Karpas-422 (cell line): ENCODE results near the gene PPEF2. TPM values are rescaled to one million over a fixed set of nuclear protein-coding genes. Genes with fewer than 3 reads are reported as not detected.
A peak's percentile ranks its signal among the peaks of the same experiment; 100 is the strongest.
"Not testable (repeated sequence)": the region's sequence is repeated elsewhere in the genome, so short reads cannot be mapped to it uniquely, and the experiment has no call there.

Experiments
- DNase-seq: peaks from one replicate; pipeline ENCODE4 v3.0.0-alpha.2; 2015
- H2AFZ ChIP-seq: fragments of 200-600 bp; sonication (generic); 2 replicates; pipeline ENCODE4 v1.6.1; 2014; ENCODE audit warnings: antibody characterized with exemption, low read length, mixed read lengths
- H3K27ac ChIP-seq: fragments of 200-600 bp; sonication (generic); 2 replicates; pipeline ENCODE4 v1.5.1; 2014; ENCODE audit warnings: mild to moderate bottlenecking, low read length, moderate library complexity
- H3K27me3 ChIP-seq: fragments of 200-600 bp; sonication (generic); 2 replicates; pipeline ENCODE4 v1.6.1; 2014; ENCODE audit warnings: low read length, mixed read lengths
- H3K36me3 ChIP-seq: fragments of 200-600 bp; sonication (generic); 2 replicates; pipeline ENCODE4 v1.6.1; 2014; ENCODE audit warnings: low read length, mixed read lengths; ENCODE audit not compliant: insufficient read depth
- H3K4me1 ChIP-seq: fragments of 200-600 bp; sonication (generic); 2 replicates; pipeline ENCODE4 v1.6.1; 2014; ENCODE audit warnings: mild to moderate bottlenecking, low read length, mixed read lengths
- H3K4me2 ChIP-seq: fragments of 200-600 bp; sonication (generic); 2 replicates; pipeline ENCODE4 v1.6.1; 2014; ENCODE audit warnings: low read length, low read depth, mild to moderate bottlenecking; ENCODE audit not compliant: poor library complexity, severe bottlenecking
- H3K4me3 ChIP-seq: fragments of 200-600 bp; sonication (generic); 2 replicates; pipeline ENCODE4 v1.5.1; 2014; ENCODE audit warnings: mild to moderate bottlenecking, antibody characterized with exemption, low read length, mixed read lengths
- H3K79me2 ChIP-seq: fragments of 200-600 bp; sonication (generic); 2 replicates; pipeline ENCODE4 v1.6.1; 2014; ENCODE audit warnings: mild to moderate bottlenecking, low read length, mixed read lengths
- H3K9ac ChIP-seq: fragments of 200-600 bp; sonication (generic); 2 replicates; pipeline ENCODE4 v1.6.0; 2014; ENCODE audit warnings: low read length
- H3K9me2 ChIP-seq: fragments of 200-600 bp; sonication (generic), shearing (Covaris generic); replicated peaks from 2 replicates; pipeline ENCODE4 v1.6.0; 2014; ENCODE audit warnings: mild to moderate bottlenecking, low read length, moderate library complexity; ENCODE audit not compliant: insufficient read depth
- H3K9me3 ChIP-seq: fragments of 300-700, 200-600 bp; sonication (generic); 2 replicates; pipeline ENCODE4 v1.6.1; 2014; ENCODE audit warnings: low read length, mixed read lengths
- H4K20me1 ChIP-seq: fragments of 200-600 bp; sonication (generic); 2 replicates; pipeline ENCODE4 v1.6.1; 2014; ENCODE audit warnings: mild to moderate bottlenecking, antibody characterized with exemption, low read length, low read depth; ENCODE audit not compliant: insufficient read depth
- total RNA-seq: library from RNA; depleted of rRNA; stranded (reverse); fragments of >200 nt; shearing (Covaris generic); gene quantifications from 2 replicates; pipeline ENCODE4 v1.2.3, GENCODE V29; 2014; ENCODE audit warnings: low replicate concordance

PPEF2 gene
- total RNA-seq, 1 experiment from 2014 or later: not detected

DNA sequence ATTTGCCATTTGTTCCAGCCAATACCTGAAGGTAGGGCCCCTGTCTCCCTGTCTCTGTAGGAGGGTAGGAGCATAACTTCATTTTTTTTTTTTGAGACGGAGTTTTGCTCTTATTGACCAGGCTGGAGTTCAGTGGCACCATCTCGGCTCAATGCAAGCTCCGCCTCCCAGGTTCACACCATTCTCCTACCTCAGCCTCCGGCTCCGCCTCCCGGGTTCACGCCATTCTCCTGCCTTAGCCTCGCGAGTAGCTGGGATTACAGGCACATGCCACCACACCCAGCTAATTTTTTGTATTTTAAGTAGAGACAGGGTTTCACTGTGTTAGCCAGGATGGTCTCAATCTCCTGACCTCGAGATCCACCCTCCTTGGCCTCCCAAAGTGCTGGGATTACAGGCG lies 22.7 kb upstream of the PPEF2 start:
- not testable (repeated sequence) for H3K27ac ChIP-seq, H3K36me3 ChIP-seq, H3K9me2 ChIP-seq, H3K27me3 ChIP-seq, H2AFZ ChIP-seq, H3K79me2 ChIP-seq, H4K20me1 ChIP-seq, H3K9me3 ChIP-seq, DNase-seq, H3K4me3 ChIP-seq, H3K4me1 ChIP-seq, H3K9ac ChIP-seq, H3K4me2 ChIP-seq

DNA sequence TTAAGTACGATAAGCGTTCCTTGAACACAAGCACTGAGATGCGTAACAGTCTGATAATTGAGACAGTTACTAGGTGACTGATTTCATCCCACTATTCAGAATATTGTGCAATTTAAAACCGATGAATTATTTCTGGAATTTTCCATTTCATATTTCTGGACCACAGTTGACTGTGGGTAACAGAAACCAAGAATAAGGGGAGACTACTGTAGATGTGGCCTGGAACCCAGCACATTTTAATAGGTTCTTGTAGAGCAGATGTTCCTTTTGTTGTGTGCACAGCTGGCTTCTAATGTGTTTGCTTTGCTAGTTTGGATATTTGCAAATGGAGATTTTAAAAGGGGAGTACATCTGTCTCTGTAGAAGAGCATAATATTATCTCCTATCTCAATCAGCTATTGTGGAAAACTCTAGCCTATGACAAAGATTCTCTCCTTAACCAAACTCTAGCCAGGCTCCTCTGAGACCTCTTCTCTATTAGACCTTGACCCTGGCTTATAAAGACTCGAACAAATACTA lies 22.1 kb upstream of the PPEF2 start:
- Histone ChIP-seq H3K9me2 (no peaks in the 10 kb centered on the region), H3K9ac (no peak overlapping the region), H3K4me2 (no peak overlapping the region), H3K9me3 (no peaks in the 10 kb centered on the region), H4K20me1 (no peaks in the 10 kb centered on the region), H3K79me2 (no peaks in the 10 kb centered on the region), H3K27me3 (no peaks in the 10 kb centered on the region), H3K36me3 (peaks cover 7% of the 10 kb centered on the region), H2AFZ (no peak overlapping the region), H3K27ac (no peak overlapping the region), H3K4me1 (no peaks in the 10 kb centered on the region), H3K4me3 (no peak overlapping the region)
- DNase-seq: no peak

DNA sequence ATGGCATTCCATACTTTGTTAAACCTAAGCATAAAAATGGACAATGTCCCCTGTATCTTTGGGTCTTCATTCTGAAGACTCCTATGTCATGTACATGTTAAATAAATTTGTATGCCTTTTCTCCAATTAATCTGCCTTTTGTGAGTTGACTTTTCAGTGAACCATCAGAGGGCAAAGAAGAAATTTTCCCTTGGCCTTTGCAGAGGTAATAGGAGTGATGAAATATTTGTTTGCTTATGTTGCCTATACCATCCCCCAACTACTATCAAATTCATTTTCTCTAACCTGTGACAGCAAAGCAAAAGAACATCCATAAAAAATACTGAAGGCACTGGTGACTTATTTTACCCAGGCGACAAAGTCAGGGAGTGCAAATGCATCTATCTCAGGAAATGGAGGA lies 20.3 kb upstream of the PPEF2 start:
- no peak overlapping the region for H3K4me3 ChIP-seq
- no peaks in the 10 kb centered on the region for H3K9me2 ChIP-seq
- H3K4me2 ChIP-seq: no peak overlapping the region
- no peaks in the 10 kb centered on the region for H3K4me1 ChIP-seq
- H4K20me1 ChIP-seq: no peaks in the 10 kb centered on the region
- H3K36me3 ChIP-seq: peaks cover 4% of the 10 kb centered on the region; the same call in 1 of the 2 replicates
- H3K79me2 ChIP-seq: no peaks in the 10 kb centered on the region
- no peak overlapping the region for H2AFZ ChIP-seq
- H3K27ac ChIP-seq: no peak overlapping the region
- no peak for DNase-seq
- no peaks in the 10 kb centered on the region for H3K9me3 ChIP-seq
- no peaks in the 10 kb centered on the region for H3K27me3 ChIP-seq
- no peak overlapping the region for H3K9ac ChIP-seq

DNA sequence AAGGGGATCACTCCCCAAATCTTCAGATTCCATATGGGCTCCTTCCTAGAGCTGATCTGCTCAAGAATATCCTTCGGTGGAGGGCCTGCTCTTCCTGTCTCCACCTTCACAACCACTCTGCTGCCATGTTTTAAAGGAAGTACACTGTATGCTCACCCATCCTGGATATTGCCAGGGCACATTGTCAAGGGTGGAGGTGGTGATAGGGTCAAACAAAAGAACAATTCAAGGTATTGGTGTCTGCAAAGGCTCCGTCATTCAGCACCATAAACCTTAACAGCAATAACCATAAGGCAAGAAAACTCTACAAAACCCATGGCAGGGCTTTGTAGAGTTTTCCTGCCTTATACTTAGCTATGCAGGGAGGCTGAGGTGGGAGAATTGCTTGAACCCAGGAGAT lies 19.7 kb upstream of the PPEF2 start:
- H2AFZ ChIP-seq: no peak overlapping the region
- H3K79me2 ChIP-seq: no peaks in the 10 kb centered on the region
- no peak overlapping the region for H3K4me3 ChIP-seq
- H3K9me3 ChIP-seq: no peaks in the 10 kb centered on the region
- H3K4me1 ChIP-seq: no peaks in the 10 kb centered on the region
- no peaks in the 10 kb centered on the region for H4K20me1 ChIP-seq
- H3K4me2 ChIP-seq: no peak overlapping the region
- no peaks in the 10 kb centered on the region for H3K27me3 ChIP-seq
- H3K9me2 ChIP-seq: no peaks in the 10 kb centered on the region
- peaks cover 4% of the 10 kb centered on the region; the same call in 1 of the 2 replicates for H3K36me3 ChIP-seq
- no peak overlapping the region for H3K27ac ChIP-seq
- DNase-seq: no peak
- no peak overlapping the region for H3K9ac ChIP-seq

DNA sequence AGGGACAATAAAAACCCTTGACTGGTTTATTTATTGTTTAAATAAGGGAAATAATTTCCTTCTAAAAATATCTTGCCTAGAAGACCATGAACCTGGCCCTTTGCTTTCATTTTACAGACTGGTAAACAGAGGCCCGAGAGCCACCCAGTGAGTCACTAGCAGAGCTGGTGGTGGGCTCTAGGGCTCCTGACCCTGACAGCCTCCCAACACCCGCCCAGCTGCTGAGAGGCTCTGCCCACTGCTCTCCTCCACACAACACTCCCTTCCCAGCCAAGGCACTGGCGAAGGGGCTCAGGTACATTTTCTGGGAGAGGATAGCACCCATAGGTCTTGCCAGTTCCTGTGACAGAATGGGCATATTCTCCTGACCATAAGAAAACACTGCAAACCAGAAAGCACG lies 18.1 kb upstream of the PPEF2 start:
- no peak overlapping the region for H2AFZ ChIP-seq
- no peaks in the 10 kb centered on the region for H3K4me1 ChIP-seq
- H3K27me3 ChIP-seq: no peaks in the 10 kb centered on the region
- 0 out of 2 replicates have a peak, but pooled peaks cover 4% of the 10 kb centered on the region for H3K36me3 ChIP-seq
- H3K79me2 ChIP-seq: no peaks in the 10 kb centered on the region
- no peak overlapping the region for H3K27ac ChIP-seq
- no peaks in the 10 kb centered on the region for H4K20me1 ChIP-seq
- DNase-seq: no peak
- H3K4me3 ChIP-seq: no peak overlapping the region
- no peaks in the 10 kb centered on the region for H3K9me2 ChIP-seq
- H3K9ac ChIP-seq: no peak overlapping the region
- no peaks in the 10 kb centered on the region for H3K9me3 ChIP-seq
- H3K4me2 ChIP-seq: no peak overlapping the region

DNA sequence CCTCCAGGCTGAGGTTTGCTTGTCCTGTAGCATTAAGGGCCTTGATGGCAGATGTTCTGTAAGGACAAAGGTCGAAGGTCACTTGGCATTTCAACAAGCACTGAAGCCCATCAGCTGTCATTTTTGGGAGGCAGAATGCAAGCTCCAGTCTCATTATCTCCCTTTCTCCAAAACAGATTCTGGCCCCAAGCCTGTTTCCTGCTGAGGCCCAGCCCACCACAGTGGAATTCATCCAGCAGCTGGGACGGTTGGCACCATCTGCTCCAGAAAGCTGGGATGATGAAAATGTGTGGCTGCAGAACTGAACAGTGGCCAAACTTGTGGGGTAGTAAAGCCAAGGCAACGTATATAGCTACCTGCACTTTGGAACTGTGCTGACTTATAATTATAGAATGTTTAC lies 17.7 kb upstream of the PPEF2 start:
- Histone ChIP-seq H4K20me1 (no peaks in the 10 kb centered on the region), H3K36me3 (0 out of 2 replicates have a peak, but pooled peaks cover 4% of the 10 kb centered on the region), H3K79me2 (no peaks in the 10 kb centered on the region), H2AFZ (no peak overlapping the region), H3K9me3 (no peaks in the 10 kb centered on the region), H3K27me3 (no peaks in the 10 kb centered on the region), H3K9me2 (no peaks in the 10 kb centered on the region), H3K27ac (no peak overlapping the region), H3K9ac (no peak overlapping the region), H3K4me3 (no peak overlapping the region), H3K4me2 (no peak overlapping the region), H3K4me1 (no peaks in the 10 kb centered on the region)
- DNase-seq: no peak

DNA sequence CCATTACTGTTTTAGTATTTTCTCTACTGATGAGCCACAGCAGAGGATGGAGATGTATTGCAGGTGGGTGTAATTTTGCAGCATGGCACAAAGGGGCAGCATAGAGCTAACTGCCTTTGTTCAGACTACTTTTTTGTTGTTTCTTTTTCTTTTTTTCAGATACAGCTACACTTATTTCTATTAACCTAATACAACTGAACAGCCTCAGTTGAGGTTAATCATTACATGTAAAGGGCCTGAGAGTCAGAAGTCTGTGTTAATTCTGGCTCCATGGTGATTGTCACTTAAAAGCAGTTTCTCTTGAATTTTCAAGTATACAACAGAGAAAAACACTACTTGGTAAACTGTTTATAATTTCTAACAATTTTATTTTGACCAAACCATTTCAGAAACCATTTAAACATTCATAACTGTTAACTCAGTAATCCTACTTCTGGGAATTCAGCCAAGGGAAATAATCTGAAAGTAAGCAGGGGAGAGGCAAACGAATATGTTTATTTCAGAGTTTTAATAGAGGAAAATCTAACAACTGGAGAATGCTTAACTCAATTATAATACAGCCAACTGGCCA lies 13.9 kb upstream of the PPEF2 start:
- Histone ChIP-seq H3K79me2 (no peaks in the 10 kb centered on the region), H3K4me2 (no peak overlapping the region), H3K4me3 (no peak overlapping the region), H3K9ac (no peak overlapping the region), H3K27ac (no peak overlapping the region), H3K9me2 (no peaks in the 10 kb centered on the region), H3K9me3 (no peaks in the 10 kb centered on the region), H3K27me3 (no peaks in the 10 kb centered on the region), H4K20me1 (no peaks in the 10 kb centered on the region), H3K4me1 (no peaks in the 10 kb centered on the region), H2AFZ (no peak overlapping the region), H3K36me3 (no peaks in the 10 kb centered on the region)
- peak; percentile 50 for DNase-seq

DNA sequence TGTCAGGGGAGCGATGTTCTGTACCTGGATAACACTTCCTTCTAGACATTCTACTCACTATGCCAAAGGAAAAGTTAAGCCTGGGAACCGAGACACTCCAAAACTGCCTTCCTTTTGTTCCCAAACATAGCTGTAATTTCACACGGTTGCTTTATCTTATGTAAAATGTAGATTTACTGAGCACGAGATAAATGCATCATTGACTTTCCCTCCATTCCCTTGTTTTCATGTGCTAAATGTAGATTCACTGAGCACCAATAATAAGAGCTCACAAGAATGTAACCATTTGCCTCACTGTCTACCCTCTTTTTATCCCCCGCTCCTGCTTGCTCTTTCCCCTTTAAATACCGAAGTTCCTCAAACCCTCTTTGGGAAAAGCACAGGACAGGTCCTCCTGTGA lies 10.7 kb upstream of the PPEF2 start:
- Histone ChIP-seq H3K9me3 (no peaks in the 10 kb centered on the region), H4K20me1 (no peaks in the 10 kb centered on the region), H3K79me2 (no peaks in the 10 kb centered on the region), H3K9me2 (no peaks in the 10 kb centered on the region), H3K4me2 (no peak overlapping the region), H2AFZ (no peak overlapping the region), H3K4me3 (no peak overlapping the region), H3K27me3 (no peaks in the 10 kb centered on the region), H3K4me1 (no peaks in the 10 kb centered on the region), H3K36me3 (no peaks in the 10 kb centered on the region), H3K9ac (no peak overlapping the region), H3K27ac (no peak overlapping the region)
- no peak for DNase-seq
